Measurements from ENCODE around the gene RPL38.

- TF ChIP-seq POLR2A (IDR thresholded peaks at IDR 0.05) (no peak), CTCF (IDR thresholded peaks at IDR 0.05) (no peak), POLR2AphosphoS5 (IDR thresholded peaks at IDR 0.05) (no peak)
Observed at GRCh38 chr17:74204474-74204873, 996 bp downstream of the RPL38 start.

All from prostate gland (tissue), 2 donors.